ENCODE data around the gene RPS6KA5.

DNA sequence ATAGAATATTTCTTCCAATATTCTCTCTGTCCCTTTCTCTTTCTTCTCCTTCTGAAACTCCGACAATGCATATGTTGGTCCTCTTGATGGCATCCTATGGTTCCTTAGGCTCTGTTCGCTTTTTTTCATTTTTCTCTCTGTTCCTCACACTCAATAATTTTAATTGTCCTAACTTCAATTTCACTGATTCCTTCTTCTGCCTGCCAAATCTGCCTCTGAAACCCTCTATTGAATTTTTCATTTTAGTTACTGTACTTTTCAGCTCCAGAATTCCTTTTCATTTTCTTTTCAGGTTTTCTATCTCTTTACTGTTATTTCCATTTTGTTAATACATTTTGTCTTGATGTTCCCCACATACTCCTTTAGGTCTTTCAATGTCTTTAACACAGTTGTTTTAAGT is 177.2 kb downstream of the RPS6KA5 start:
- TF ChIP-seq, protein P1, sequence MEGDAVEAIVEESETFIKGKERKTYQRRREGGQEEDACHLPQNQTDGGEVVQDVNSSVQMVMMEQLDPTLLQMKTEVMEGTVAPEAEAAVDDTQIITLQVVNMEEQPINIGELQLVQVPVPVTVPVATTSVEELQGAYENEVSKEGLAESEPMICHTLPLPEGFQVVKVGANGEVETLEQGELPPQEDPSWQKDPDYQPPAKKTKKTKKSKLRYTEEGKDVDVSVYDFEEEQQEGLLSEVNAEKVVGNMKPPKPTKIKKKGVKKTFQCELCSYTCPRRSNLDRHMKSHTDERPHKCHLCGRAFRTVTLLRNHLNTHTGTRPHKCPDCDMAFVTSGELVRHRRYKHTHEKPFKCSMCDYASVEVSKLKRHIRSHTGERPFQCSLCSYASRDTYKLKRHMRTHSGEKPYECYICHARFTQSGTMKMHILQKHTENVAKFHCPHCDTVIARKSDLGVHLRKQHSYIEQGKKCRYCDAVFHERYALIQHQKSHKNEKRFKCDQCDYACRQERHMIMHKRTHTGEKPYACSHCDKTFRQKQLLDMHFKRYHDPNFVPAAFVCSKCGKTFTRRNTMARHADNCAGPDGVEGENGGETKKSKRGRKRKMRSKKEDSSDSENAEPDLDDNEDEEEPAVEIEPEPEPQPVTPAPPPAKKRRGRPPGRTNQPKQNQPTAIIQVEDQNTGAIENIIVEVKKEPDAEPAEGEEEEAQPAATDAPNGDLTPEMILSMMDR (IDR thresholded peaks at IDR 0.05; ENCODE audit: low read length), result no peak
- TF ChIP-seq EZH2 (IDR thresholded peaks at IDR 0.05; ENCODE audit: borderline replicate concordance, low read length), result no peak
